GM21360 (cell line): ENCODE results near the gene SNRNP25.

ENCODE experiments used
- ATAC-seq: cut with Tn5 transposase; IDR thresholded peaks from one replicate; pipeline ENCODE4 v1.9.1; 2021; ENCODE audit warnings: mild to moderate bottlenecking, moderate library complexity; ENCODE audit not compliant: unreplicated experiment

Gene SNRNP25

GRCh38 chr16:62283-62967, 8.8 kb downstream of the SNRNP25 start:
- ATAC-seq = no peak

GRCh38 chr16:62968-63391, 9.4 kb downstream of the SNRNP25 start:
- no peak for ATAC-seq

- no peak for ATAC-seq
Observed at GRCh38 chr16:63466-63865, 9.8 kb downstream of the SNRNP25 start.

- no peak for ATAC-seq
Observed at GRCh38 chr16:63998-64913, 10.6 kb downstream of the SNRNP25 start.

GRCh38 chr16:64914-65255, 11.3 kb downstream of the SNRNP25 start:
- no peak for ATAC-seq

- no peak for ATAC-seq
Observed at GRCh38 chr16:65745-66144, 12.1 kb downstream of the SNRNP25 start.

GRCh38 chr16:66309-67182, 12.9 kb downstream of the SNRNP25 start:
- ATAC-seq = no peak

GRCh38 chr16:67183-67791, 13.7 kb downstream of the SNRNP25 start:
- no peak for ATAC-seq

- ATAC-seq = no peak
Observed at GRCh38 chr16:67884-68789, 14.5 kb downstream of the SNRNP25 start.

GRCh38 chr16:69181-69580, 15.6 kb downstream of the SNRNP25 start:
- ATAC-seq = no peak

GRCh38 chr16:71210-71539, 17.5 kb downstream of the SNRNP25 start:
- ATAC-seq = no peak

GRCh38 chr16:71540-72401, 18.1 kb downstream of the SNRNP25 start:
- ATAC-seq = no peak

GRCh38 chr16:72561-73548, 19.2 kb downstream of the SNRNP25 start, which contains the start of gene RHBDF1:
Gene RHBDF1 (minus strand): TSS chr16:72631. CDS start chr16:65015, 7,616 bp downstream.
- ATAC-seq = no peak

GRCh38 chr16:74051-74746, 20.6 kb downstream of the SNRNP25 start:
- ATAC-seq = no peak

- ATAC-seq = no peak
Observed at GRCh38 chr16:74747-75334, 21.2 kb downstream of the SNRNP25 start.

GRCh38 chr16:75580-76501, 22.2 kb downstream of the SNRNP25 start:
- ATAC-seq = no peak
